ENCODE data around the gene DHCR7. TPM values are rescaled to one million over a fixed set of nuclear protein-coding genes. Genes with fewer than 3 reads are reported as not detected.

The DHCR7 gene, protein sequence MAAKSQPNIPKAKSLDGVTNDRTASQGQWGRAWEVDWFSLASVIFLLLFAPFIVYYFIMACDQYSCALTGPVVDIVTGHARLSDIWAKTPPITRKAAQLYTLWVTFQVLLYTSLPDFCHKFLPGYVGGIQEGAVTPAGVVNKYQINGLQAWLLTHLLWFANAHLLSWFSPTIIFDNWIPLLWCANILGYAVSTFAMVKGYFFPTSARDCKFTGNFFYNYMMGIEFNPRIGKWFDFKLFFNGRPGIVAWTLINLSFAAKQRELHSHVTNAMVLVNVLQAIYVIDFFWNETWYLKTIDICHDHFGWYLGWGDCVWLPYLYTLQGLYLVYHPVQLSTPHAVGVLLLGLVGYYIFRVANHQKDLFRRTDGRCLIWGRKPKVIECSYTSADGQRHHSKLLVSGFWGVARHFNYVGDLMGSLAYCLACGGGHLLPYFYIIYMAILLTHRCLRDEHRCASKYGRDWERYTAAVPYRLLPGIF
- total RNA-seq, result 28.0 and 58.7 TPM in 2 replicates

DNA sequence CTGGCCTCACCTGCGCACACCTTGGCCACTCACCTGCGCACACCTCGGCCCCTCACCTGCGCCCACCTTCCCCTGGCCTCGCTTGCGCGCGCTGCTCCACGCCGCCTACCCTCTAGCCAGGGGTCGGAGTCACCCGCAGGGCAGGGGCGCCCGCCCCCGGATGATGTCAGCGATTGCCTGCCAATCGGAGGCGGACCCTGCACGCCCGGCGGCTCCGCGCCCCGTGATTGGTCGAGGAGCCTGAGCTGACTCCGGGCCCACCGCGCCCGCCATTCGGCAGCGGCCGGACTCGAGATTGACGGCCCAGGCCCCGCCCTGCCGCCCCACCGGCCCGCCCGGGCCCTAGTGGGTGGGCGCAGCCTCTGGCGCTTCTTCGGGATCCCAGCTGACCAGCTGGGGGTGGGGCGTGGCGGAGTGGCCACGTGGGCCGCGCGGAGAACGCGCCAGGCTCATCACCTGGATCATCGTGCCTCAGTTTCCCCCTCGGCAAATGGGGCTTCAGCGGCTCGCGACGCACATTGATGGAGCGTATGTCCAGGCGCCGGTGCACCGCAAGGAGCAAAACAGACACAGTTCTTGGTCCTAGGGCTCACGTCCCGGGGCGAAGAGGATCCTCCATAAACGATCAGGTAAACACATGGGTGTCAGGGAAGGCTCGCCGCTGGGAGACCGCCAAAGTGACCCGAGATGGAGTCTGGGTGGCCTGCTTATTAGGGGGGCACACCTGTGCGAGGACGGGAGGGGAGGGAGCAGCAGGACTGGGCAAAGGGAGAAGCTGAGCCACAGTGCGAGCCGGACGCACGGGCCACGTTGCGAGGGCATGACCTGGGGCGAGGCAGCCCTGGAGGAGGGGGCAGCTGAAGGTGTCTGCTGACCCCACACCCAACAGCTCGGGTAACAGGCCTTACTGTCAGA lies at the start of gene DHCR7:
DHCR7 (minus strand) TSS at position 137 of the 915 bp plus-strand sequence. CDS start 3,441 bp downstream, outside the sequence.
- peak; percentile 83 for DNase-seq (ENCODE audit: low read depth)

DNA sequence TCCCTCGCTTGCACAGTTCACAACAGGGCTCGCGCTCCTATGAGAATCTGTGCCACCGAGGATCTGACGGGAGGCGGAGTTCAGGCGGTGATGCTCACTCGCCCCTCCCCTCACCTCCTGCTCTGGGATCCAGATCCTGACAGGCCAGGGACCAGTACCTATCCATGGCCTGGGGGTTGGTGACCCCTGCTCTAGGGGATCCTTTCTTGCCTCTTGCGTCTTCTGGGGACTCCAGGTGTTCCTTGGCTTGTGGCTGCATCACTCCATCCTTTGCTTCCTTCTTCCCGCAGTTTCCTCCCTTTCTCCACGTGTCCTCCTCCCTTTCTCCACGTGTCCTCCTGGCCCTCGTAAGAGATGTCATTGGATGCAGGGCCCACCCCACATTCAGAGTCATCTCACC lies 48.2 kb upstream of the DHCR7 start:
- no peak for DNase-seq (ENCODE audit: low read depth)

- DNase-seq (ENCODE audit: low read depth), result no peak
These were observed 47.4 kb upstream of the DHCR7 start for GRCh38 chr11:71495286-71496230.

- no peak for DNase-seq (ENCODE audit: low read depth)
These were observed 43.7 kb upstream of the DHCR7 start for GRCh38 chr11:71491940-71492339.

- no peak for DNase-seq (ENCODE audit: low read depth)
These were observed 43.3 kb upstream of the DHCR7 start for GRCh38 chr11:71491531-71491930.

GRCh38 chr11:71490731-71491390 lies 42.7 kb upstream of the DHCR7 start:
- no peak for DNase-seq (ENCODE audit: low read depth)

GRCh38 chr11:71490044-71490730 lies 42.0 kb upstream of the DHCR7 start:
- DNase-seq (ENCODE audit: low read depth), result no peak

DNA sequence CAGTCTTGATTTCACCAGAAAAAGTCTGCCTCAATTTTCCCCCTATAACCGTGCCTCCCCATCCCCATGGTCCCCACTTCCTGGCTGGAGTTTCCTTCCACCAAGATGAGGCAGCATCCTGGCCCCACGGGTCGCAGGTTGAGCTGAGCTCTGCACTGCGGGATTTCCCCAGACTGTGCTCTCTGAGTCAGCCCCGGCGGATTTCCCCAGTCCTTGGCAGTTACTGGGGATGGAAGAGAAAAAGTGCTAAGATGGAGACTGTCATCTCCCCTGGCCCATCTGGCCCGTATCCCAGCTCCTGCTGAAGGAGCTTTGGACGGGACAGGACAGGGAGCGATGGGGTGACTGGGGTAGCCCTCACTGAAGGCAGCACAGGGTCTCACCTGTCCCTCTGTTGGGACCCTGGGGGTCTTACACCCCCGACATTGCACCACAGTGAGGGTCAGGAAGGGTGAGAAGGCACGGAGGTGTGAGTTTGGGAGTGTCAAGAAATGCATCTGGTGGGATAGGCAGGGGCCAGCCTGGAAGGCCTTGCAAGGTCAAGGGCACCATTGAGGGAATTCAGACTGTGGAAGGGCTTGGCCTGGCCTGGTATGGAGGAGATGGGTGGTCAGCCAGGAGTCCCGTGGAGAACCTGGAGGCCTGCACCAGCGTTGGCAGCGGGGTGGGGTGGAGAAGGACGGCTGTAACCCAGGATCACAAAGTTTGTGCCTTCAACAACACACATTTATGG lies 41.3 kb upstream of the DHCR7 start:
- peak; percentile 43 for DNase-seq (ENCODE audit: low read depth)

- no peak for DNase-seq (ENCODE audit: low read depth)
These were observed 40.6 kb upstream of the DHCR7 start for GRCh38 chr11:71488681-71489270.

- DNase-seq (ENCODE audit: low read depth), result no peak
These were observed 38.1 kb upstream of the DHCR7 start for GRCh38 chr11:71486320-71486719.

DNA sequence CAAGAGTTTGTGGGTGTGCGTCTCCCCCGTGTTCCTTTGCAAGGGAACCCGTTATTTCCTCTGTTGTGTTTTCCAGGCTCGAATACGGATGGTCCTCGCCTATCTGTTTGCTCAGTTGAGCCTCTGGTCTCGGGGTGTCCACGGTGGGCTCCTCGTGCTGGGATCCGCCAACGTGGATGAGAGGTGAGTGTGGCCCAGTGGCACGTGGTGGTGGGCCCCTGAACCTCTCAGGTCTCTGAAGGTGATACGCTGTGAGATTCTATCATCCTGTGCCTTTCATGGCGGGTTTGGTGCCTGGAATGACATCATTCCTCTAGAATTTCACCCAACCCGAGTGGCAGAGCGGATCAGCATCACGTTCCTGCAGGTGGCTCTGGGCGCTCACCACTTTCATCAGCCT lies 37.3 kb upstream of the DHCR7 start:
- DNase-seq (ENCODE audit: low read depth), result no peak

- no peak for DNase-seq (ENCODE audit: low read depth)
These were observed 36.8 kb upstream of the DHCR7 start for GRCh38 chr11:71485063-71485399.

- no peak for DNase-seq (ENCODE audit: low read depth)
These were observed 36.3 kb upstream of the DHCR7 start for GRCh38 chr11:71484248-71485062.

DNA sequence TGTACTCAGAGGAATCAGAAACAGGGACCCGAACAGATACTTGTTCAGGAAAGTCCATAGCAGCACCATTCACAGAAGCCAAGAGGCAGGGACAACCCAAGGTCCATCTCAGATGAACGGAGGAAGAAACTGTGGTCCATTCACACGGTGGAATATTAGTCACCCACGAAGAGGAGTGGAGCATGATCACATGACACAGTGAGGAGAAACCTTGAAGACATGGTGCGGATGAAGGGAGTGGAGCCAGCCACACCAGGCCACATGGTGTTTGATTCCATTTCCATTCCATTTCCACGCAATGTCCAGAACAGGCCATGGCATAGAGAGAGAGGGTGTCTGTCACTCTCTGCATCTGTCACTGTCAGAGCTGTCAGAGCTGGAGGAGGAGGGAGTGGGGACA lies 35.5 kb upstream of the DHCR7 start:
- no peak for DNase-seq (ENCODE audit: low read depth)

DNA sequence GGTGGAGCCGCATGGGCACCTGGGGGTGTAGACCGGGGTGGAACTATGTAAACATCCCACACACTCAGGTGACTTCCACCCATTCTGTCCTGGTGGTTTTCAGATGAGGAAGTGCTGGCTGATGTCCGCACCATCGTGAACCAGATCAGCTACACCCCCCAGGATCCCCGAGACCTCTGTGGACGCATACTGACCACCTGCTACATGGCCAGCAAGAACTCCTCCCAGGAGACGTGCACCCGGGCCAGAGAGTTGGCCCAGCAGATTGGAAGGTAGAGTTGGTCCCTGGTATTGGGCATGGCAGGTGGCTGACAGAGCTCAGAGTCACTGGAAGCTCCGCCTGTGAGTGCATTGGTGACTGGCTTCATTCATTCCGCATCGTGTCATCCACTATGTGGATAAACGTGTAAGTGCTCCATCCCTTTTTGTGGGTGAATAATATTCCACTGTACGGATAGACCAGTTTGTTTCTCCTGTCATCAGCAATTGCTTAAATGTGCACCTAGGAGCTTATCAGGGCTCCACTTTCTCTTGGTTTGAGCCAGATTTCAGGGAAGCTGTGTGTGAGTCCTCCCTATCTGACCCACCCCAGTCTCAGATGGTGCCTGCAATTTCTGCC lies 34.7 kb upstream of the DHCR7 start:
- DNase-seq (ENCODE audit: low read depth), result no peak

DNA sequence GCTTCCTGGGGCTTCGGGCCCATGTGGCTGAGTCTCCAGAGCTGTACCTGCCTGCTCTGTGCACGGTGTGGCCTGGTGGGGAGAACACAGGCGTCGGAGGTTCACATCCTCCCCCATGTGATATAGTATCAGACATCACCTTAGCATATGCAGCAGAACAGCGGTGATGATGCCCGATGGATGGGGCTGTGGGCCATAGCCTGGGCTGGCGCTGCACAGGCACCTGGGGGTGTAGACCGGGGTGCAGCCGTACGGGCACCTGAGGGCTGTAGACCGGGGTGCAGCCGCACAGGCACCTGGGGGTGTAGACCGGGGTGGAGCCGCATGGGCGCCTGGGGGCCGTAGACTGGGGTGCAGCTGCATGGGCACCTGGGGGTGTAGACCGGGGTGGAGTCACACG lies 34.0 kb upstream of the DHCR7 start:
- DNase-seq (ENCODE audit: low read depth), result no peak

DNA sequence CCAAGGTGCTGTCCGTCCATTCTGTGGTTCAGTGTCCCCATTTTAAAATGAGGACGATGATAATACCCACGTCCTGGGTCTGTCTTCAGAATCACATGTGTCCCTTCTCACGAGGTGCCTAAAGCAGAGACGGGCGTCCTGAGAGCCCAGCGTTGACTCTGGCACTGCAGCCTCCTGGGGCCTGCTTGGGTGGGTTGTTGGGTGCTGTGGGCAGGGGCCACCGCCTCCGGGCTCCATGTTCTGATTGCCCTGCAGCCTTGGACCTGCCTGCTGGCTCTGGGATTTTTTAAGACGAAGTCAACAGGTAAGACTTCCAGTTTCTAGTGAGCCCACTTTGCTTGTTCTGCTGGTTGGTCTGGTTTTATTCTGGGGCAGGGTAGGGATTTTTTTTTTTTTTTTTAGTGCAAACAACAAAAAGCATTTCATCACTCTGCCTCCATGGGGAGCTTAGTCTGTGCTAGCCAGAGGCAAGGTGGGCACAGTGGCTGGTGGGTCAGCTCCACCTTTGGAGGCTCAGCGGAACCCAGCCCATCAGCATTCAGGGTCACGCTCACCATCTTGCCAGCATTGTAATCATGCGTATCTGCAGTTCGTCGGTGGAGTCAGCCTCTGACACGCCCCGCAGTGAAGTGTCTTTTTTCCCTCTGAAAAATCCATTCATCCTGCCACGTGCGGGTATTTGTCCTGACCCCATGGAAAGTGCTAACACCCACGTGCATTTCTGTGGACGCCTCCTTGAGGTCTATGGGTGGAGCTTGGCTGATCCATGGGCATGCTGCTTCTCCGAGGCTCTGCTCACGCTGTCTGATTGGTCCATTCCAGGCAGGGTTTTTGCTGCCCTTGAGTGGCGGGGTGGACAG lies 33.1 kb upstream of the DHCR7 start:
- DNase-seq (ENCODE audit: low read depth), result no peak
